Measurements from ENCODE around the gene PLCB1. TPM values are rescaled to one million over a fixed set of nuclear protein-coding genes. Genes with fewer than 3 reads are reported as not detected.

The PLCB1 gene
- total and polyA plus RNA-seq, 10 of the 15 experiments (the other 5 are each of a cell fraction or from before 2014, with no cell fraction given): 0.05 to 5.3 (median 0.17) TPM; not detected in 1

GRCh38 chr20:8932192-8933165 is 800.4 kb downstream of the PLCB1 start (continued):
- no peak for TF ChIP-seq CUX1 (IDR thresholded peaks at IDR 0.05; ENCODE audit: insufficient replicate concordance, low read depth, low read length)
- TF ChIP-seq, protein P1, sequence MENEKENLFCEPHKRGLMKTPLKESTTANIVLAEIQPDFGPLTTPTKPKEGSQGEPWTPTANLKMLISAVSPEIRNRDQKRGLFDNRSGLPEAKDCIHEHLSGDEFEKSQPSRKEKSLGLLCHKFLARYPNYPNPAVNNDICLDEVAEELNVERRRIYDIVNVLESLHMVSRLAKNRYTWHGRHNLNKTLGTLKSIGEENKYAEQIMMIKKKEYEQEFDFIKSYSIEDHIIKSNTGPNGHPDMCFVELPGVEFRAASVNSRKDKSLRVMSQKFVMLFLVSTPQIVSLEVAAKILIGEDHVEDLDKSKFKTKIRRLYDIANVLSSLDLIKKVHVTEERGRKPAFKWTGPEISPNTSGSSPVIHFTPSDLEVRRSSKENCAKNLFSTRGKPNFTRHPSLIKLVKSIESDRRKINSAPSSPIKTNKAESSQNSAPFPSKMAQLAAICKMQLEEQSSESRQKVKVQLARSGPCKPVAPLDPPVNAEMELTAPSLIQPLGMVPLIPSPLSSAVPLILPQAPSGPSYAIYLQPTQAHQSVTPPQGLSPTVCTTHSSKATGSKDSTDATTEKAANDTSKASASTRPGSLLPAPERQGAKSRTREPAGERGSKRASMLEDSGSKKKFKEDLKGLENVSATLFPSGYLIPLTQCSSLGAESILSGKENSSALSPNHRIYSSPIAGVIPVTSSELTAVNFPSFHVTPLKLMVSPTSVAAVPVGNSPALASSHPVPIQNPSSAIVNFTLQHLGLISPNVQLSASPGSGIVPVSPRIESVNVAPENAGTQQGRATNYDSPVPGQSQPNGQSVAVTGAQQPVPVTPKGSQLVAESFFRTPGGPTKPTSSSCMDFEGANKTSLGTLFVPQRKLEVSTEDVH (IDR thresholded peaks at IDR 0.05; ENCODE audit: low read depth, partially characterized antibody): no peak
- TF ChIP-seq BRCA1 (IDR thresholded peaks at IDR 0.05; ENCODE audit: low read depth, low read length): no peak
- TF ChIP-seq LARP7 (IDR thresholded peaks at IDR 0.05): no peak
- TF ChIP-seq KDM1A (IDR thresholded peaks at IDR 0.05; ENCODE audit: borderline replicate concordance): no peak
- TF ChIP-seq YBX1 (IDR thresholded peaks at IDR 0.05): no peak
- no peak for TF ChIP-seq BACH1 (IDR thresholded peaks at IDR 0.05; ENCODE audit: borderline replicate concordance)
- TF ChIP-seq CHD2 (IDR thresholded peaks at IDR 0.05; ENCODE audit: borderline replicate concordance, low read depth, low read length): no peak
- TF ChIP-seq NR2C1 (IDR thresholded peaks at IDR 0.05): no peak
